IgD-negative memory B cell (primary cell): ENCODE data around the gene ZC3H18. TPM values are rescaled to one million over a fixed set of nuclear protein-coding genes. Genes with fewer than 3 reads are reported as not detected.
"Not testable (repeated sequence)": the region's sequence is repeated elsewhere in the genome, so short reads cannot be mapped to it uniquely, and the experiment has no call there.

ENCODE experiments used
- H3K27ac Mint-ChIP-seq, 3 donors: one replicate each; pipeline ENCODE4 v1.8.0; 2020 to 2022; ENCODE audit warnings: mild to moderate bottlenecking in 3 of 3, mixed read lengths in 3 of 3, moderate library complexity in 1 of 3
- H3K27me3 Mint-ChIP-seq: one replicate; pipeline ENCODE4 v1.8.0; 2021; ENCODE audit warnings: mixed read lengths
- H3K36me3 Mint-ChIP-seq: one replicate; pipeline ENCODE4 v1.8.0; 2020; ENCODE audit warnings: mild to moderate bottlenecking, mixed read lengths
- H3K4me1 Mint-ChIP-seq, 3 donors: one replicate each; pipeline ENCODE4 v1.8.0; 2020 to 2022; ENCODE audit warnings: mixed read lengths in 3 of 3, mild to moderate bottlenecking in 1 of 3
- H3K4me3 Mint-ChIP-seq, 4 donors: one replicate each; pipeline ENCODE4 v1.8.0; 2020 to 2022; ENCODE audit warnings: mild to moderate bottlenecking in 4 of 4, mixed read lengths in 4 of 4, moderate library complexity in 3 of 4
- H3K9me3 Mint-ChIP-seq, 3 donors: one replicate each; pipeline ENCODE4 v1.8.0; 2020 to 2021; ENCODE audit warnings: mixed read lengths in 3 of 3, mild to moderate bottlenecking in 1 of 3
- polyA plus RNA-seq: library from polyadenylated mRNA; unstranded; fragments of 300-500 nt; fragmentation: Illumina TruSeq; gene quantifications from one replicate; pipeline ENCODE4 v1.2.3, GENCODE V29; 2021

The ZC3H18 gene
- polyA plus RNA-seq, 1 donor from 2014 or later = 17.5 TPM

DNA sequence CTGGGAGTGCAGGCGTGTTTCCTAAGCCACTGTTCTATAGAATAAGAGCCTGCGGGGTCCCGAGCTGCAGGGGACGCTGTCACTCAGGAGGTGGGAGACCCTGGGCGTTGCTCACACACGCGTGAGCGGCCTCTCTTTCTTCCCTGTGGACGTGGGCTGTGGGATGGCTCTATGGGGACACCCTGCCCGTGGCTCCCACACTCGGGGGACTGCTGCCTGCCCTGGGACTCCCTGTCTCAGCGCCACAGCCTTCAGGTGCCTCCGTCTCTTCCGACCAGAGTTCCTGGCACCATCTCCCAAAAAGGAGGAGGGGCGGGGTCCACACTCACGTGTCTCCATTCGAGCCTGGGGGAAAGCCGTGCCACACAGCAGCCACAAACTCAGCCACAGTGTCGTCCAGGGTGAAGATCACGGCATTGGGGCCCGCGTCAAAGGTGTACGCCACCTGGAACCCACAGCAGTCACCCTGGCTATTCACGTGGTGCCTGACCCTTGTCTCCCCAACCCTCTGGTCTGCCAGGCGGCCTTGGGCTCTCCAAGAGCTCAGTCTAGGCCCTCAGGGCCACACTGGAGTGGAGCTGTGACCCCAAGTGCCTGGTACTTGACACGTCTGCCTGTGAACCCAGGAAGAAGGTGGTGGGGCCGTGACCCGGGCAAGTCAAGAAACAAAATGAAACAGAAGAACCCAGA lies 84.3 kb downstream of the ZC3H18 start:
- Mint-ChIP-seq H3K4me3 (peak overlapping the region in 1 of 4 donors; percentile 69), H3K9me3 (no peaks in the 10 kb centered on the region)

DNA sequence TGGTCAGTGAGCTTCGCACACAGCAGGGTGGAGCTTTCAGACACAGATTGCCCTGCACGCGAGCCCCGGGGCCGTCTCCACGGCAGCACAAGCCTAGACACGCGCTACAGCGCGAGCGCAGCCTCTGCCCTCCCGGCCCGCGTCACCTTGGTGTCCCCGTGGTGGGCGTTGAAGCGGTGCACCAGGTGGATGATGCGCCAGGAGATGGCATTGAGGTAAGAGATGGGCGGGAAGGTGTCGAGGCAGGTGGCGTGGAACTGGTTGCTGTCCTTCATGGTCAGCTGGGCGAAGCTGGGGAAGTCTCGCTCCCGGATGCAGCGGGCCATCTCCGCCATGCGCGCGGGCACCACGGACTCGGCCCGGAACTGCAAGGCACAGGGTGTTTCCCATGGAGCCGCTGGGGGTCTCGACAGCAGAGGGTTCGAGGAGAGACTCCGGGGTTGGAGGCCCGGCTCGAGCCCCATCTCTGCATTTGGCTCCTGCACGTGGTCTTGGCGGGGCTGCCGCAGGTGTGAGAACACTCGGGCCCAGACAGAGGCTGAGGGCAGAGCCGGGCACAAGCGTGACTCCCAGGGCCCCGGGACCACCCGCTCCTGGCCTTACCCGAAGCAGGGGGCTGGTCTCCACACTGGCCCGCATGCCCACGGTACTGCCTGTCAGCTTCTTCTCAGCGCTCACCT lies 85.0 kb downstream of the ZC3H18 start:
- Mint-ChIP-seq H3K9me3 (no peaks in the 10 kb centered on the region), H3K4me1 (peaks cover 2 to 6% (median 5%) of the 10 kb centered on the region in 3 donors), H3K27ac (peak overlapping the region; percentile 72 to 78 (median 76)), H3K4me3 (peak overlapping the region in 1 of 4 donors; percentile 69), H3K27me3 (no peaks in the 10 kb centered on the region), H3K36me3 (peaks cover 2% of the 10 kb centered on the region)

More for the DNA sequence above, 84.3 kb downstream of the ZC3H18 start:
- Mint-ChIP-seq H3K36me3 (peaks cover 2% of the 10 kb centered on the region), H3K4me1 (peaks cover 2 to 5% (median 4%) of the 10 kb centered on the region in 3 donors), H3K27ac (peak overlapping the region; percentile 72 to 78 (median 76)), H3K27me3 (no peaks in the 10 kb centered on the region)

DNA sequence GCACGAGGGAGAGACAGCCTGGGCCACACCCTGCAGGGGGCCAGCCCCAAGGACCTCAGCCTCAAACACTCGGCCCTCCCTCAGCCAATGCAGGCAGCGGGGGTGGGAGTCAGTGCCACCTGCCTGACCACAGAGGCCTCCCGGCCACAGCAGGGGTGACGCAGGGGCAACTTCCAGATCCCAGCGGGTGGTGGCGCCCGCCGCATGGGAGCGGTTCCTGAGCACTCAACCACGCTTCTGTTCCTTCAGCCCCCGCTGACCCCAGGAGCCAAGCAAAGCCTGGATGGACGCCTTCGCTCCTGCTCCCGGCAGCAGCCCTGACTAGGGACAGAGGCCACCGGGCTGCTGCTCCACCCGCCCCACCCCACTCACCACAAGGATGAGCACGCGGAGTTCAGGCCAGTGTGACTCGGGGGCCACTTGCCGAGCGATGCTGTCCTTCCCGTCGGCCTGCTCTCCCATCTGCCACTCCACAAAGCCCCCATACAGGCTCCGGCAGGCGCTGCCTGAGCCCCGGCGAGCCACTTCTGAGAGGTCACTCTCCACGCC lies 85.6 kb downstream of the ZC3H18 start:
- Mint-ChIP-seq H3K36me3 (peaks cover 2% of the 10 kb centered on the region), H3K4me1 (peaks cover 2 to 6% (median 5%) of the 10 kb centered on the region in 3 donors), H3K4me3 (no peak overlapping the region), H3K9me3 (no peaks in the 10 kb centered on the region), H3K27me3 (no peaks in the 10 kb centered on the region), H3K27ac (no peak overlapping the region)

DNA sequence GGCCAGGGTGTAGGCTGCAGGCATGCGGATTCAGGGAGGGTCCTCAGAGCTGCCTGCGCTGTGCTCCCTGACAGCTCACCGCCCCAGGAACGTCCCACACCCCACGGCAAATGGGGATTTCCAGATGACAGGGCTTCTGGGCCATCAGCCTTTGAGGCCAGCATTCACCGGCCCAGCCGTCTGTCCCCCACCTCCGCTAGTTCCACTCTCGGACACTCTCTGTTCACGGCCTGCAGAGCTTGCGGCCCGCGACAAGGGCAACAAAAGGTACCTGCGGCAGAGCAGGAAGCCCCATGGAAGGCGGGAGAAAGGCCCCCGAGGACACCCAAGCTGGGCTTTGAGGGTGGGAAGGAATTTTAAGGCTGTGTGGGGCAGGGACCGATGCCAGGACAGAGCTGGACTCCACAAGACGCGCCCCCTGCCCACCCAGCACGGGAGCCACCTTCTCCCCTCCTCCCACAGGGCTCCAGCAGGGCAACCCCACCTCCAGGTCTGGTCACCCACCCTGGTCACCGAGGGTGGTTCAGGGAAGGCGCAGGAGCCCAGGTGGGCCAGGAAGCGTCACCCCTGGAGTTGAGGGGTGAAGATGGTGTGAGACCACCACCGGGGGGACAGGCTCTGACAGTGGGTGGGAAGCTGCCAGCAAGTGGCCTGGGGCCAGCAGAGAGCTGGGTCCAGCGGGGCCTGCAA lies 86.2 kb downstream of the ZC3H18 start:
- Mint-ChIP-seq H3K27me3 (no peaks in the 10 kb centered on the region), H3K27ac (no peak overlapping the region), H3K36me3 (peaks cover 2% of the 10 kb centered on the region), H3K4me1 (peaks cover 4 to 10% (median 7%) of the 10 kb centered on the region in 3 donors), H3K4me3 (no peak overlapping the region), H3K9me3 (no peaks in the 10 kb centered on the region)

DNA sequence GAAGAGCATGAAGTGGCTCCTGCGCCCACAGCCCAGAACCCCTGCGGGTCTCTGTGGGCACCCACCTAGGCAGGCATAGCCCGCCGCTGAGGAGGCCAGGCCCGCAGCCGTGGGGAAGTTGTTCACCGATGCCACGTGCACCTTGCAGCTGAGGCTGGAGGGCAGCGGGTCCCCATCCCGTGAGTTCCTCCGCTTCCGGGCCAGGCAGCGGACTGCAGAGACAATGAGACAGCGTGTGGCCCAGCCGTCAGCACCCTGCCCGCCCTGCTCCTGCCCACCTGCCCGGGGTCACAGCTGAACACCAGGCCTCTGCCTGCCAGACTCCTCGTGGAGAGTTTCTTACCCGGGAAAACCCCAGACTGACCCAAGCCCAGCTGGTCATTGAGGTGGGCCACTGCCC lies 87.2 kb downstream of the ZC3H18 start:
- peaks cover 2% of the 10 kb centered on the region for H3K36me3 Mint-ChIP-seq

DNA sequence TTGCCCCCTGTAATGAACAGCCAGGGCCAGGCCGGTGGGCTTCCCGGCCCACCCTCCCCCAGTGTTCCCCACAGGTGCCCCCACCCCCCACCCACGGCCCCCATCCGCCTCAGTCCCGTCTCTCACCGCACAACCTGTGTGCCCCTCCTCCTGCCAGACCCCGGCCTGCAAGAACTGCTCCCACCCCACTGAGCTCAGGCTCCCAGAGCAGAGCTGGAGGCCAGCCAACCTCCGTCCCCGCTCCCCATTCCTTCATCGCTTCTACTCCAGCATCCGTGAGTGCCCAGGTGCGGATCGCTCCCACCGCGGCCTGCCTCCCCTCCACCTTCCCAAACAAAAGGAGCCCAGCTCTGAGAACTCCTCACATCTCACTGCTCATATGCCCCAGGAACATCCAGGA lies 88.5 kb downstream of the ZC3H18 start:
- no peaks in the 10 kb centered on the region for H3K27me3 Mint-ChIP-seq
- H3K4me3 Mint-ChIP-seq = no peak overlapping the region
- H3K36me3 Mint-ChIP-seq = peaks cover 2% of the 10 kb centered on the region
- no peaks in the 10 kb centered on the region for H3K9me3 Mint-ChIP-seq
- no peak overlapping the region for H3K27ac Mint-ChIP-seq
- peaks cover 8 to 14% (median 11%) of the 10 kb centered on the region in 3 donors for H3K4me1 Mint-ChIP-seq

More for the DNA sequence above, 87.2 kb downstream of the ZC3H18 start:
- Mint-ChIP-seq H3K27ac (no peak overlapping the region), H3K4me1 (peaks cover 7 to 14% (median 11%) of the 10 kb centered on the region in 3 donors), H3K4me3 (no peak overlapping the region), H3K27me3 (no peaks in the 10 kb centered on the region), H3K9me3 (no peaks in the 10 kb centered on the region)

DNA sequence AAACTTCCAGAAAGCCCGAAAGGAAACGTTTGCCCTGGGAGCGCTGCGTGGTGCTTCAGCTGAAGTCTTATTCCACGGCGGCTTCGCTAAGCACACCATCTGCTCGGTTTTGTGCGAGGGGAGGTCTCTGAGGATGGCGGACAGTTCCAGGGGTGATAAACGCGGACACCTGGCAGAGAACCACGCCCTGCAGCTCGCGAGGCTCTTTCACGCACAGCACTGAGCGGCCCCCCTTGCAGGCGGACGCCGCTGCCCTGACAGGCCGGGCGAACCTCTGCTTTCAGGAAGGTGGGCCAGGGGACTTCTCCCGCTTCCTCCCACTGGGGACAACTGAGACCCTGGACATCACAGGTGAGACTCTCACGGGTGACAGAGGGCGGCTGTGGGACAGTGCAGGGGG lies 89.0 kb downstream of the ZC3H18 start:
- Mint-ChIP-seq H3K36me3 (no peaks in the 10 kb centered on the region), H3K27me3 (no peaks in the 10 kb centered on the region), H3K9me3 (no peaks in the 10 kb centered on the region), H3K4me3 (no peak overlapping the region), H3K4me1 (peaks cover 8 to 14% (median 11%) of the 10 kb centered on the region in 3 donors), H3K27ac (no peak overlapping the region)

DNA sequence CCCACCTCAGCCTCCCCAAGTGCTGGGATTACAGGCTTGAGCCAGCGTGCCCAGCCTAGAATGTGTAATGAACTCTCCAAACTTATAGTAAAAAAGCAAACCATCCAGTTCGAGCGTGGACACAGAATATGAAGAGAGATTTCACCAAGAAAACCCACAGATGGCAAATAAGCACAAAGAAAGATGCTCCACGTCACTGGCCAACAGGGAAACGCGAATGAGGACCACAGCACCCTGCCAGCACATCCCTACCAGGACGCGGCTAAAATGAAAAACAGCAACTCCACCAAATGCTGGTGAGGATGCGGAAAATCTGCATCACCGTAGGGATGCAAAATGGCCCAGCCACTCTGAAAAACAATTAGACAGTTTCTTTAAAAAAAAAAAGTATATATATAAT lies 91.3 kb downstream of the ZC3H18 start:
- Mint-ChIP-seq H3K4me3 (peak overlapping the region; percentile 5 to 89 (median 62)), H3K9me3 (no peaks in the 10 kb centered on the region), H3K27me3 (no peaks in the 10 kb centered on the region), H3K27ac (peak overlapping the region in 2 of 3 donors; percentile 62 to 78), H3K4me1 (peaks cover 14 to 19% (median 18%) of the 10 kb centered on the region in 3 donors), H3K36me3 (no peaks in the 10 kb centered on the region)

DNA sequence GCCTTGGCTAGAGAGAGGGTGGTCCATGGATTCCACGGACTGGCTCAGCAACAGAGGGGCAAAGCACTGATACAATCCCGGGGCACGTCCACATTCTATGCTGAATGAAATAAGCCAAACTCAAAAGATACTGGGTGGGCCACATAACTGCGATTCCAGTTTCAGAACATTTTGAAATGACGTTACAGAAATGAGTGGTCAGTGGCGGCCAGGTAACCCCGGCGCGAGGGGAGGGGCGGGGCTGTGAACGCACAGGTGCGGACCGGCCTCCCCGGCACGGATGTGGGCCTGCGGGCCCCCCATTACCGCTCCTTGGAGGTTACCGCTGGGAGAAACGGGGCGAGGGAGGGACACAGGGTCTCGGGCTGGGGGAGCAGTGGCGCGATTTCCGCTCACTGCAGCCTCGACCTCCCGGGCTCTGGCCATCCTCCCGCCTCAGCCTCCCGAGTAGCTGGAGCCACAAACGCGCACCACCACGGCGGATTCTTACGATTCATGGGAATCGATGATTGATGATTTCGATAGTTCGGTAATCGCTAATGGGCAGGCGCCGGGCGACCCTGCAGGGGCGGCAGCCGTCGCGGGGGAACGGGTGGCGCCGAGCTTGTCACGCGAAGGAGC lies 92.1 kb downstream of the ZC3H18 start:
- Mint-ChIP-seq H3K36me3 (no peaks in the 10 kb centered on the region), H3K27ac (peak overlapping the region; percentile 78 to 94 (median 90)), H3K4me1 (peaks cover 14 to 19% (median 18%) of the 10 kb centered on the region in 3 donors), H3K4me3 (peak overlapping the region; percentile 85 to 93 (median 91)), H3K27me3 (no peaks in the 10 kb centered on the region), H3K9me3 (no peaks in the 10 kb centered on the region)

DNA sequence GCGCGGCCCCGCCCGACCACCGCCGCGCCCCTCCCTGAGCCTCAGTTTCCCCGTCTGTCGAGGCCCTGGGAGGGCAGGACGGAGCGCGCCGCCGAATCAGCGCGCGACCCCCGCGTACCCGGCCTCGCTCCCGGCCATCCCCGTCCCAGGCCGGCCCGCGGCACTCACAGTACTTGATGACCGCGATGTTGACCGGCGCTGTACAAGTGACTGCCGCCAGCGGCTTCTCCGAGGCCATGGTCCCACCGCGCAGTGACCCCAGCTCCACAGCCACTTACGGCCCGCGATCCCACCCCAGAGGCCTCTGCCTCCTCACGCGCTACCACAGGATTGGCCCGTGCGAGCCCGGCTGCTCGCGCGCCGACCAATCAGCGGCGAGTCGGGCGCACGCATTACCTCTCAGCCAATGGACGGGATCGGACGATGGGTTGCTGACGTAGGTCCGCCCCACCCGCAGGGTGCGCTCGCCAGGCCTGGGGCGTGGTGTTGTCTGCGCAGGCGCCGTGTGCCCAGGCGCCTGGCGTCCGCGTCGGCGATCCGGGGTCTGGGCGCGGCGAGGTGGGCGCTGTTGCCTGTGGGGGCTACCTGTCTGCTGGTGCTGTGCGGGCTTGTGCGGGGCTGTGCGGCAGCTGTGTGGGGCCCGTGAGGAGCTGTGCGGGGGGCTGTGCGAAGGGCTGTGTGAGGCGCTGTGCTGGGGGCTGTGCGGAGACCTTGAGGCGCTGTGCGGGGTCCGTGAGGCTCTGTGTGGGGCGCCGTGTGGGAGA lies 92.8 kb downstream of the ZC3H18 start, which contains the start of gene MVD:
TSS of gene MVD (minus strand) at position 249 of the 764 bp plus-strand sequence. CDS start at position 238, 11 bp downstream.
- Mint-ChIP-seq H3K4me3 (peak within 1 kb of the TSS; percentile 89 to 96 (median 95)), H3K4me1 (peaks cover 14 to 19% (median 18%) of the 10 kb centered on the region in 3 donors), H3K27ac (peak within 1 kb of the TSS; percentile 85 to 95 (median 90)), H3K9me3 (no peaks in the 10 kb centered on the region), H3K36me3 (no peaks in the 10 kb centered on the region), H3K27me3 (no peaks in the 10 kb centered on the region)

DNA sequence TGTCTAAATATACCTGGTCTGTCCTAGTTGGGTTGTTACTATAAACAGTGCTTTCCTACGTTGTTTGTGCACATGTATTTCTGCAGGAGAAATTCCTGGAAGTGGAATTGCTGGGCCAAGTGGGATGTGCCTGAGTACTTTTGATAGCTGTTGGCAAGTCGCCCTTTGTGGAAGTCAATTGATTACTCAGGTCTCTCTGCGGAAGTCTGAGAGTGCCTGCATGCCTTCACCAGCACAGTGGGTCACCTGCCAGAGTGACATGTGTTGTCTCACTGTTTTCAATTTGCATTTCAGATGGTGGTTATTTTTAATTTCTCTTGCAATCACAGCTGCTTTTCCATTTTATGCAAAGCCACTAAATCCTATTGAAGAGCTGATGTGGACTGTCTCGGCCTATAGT lies 94.9 kb downstream of the ZC3H18 start:
- Mint-ChIP-seq H3K9me3 (no peaks in the 10 kb centered on the region), H3K27me3 (no peaks in the 10 kb centered on the region), H3K27ac (peak overlapping the region in 2 of 3 donors; percentile 35 to 88), H3K4me1 (peaks cover 14 to 19% (median 17%) of the 10 kb centered on the region in 3 donors), H3K36me3 (no peaks in the 10 kb centered on the region), H3K4me3 (peak overlapping the region; percentile 39 to 89 (median 66))

DNA sequence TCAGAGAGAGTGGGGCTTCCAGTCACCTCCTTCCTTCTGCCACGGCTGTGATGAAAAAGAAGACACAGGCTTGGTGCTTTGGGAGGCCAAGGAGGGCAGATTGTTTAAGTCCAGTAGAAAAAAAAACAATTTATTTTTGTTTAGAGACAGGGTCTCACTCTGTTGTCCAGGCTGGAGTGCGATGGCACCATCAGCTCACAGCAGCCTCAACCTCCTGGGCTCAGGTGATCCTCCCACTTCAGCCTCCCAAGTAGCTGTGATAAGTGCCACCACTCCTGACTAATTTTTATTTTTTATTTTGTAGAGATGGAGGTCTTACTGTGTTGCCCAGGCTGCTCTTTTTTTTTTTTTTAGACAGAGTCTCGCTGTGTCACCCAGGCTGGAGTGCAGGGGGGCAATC lies 95.4 kb downstream of the ZC3H18 start:
- Mint-ChIP-seq H3K4me3 (peak overlapping the region in 2 of 4 donors; percentile 33 to 89), H3K36me3 (no peaks in the 10 kb centered on the region), H3K27me3 (no peaks in the 10 kb centered on the region), H3K9me3 (no peaks in the 10 kb centered on the region), H3K27ac (peak overlapping the region in 1 of 3 donors; percentile 88), H3K4me1 (peaks cover 14 to 19% (median 17%) of the 10 kb centered on the region in 3 donors)

DNA sequence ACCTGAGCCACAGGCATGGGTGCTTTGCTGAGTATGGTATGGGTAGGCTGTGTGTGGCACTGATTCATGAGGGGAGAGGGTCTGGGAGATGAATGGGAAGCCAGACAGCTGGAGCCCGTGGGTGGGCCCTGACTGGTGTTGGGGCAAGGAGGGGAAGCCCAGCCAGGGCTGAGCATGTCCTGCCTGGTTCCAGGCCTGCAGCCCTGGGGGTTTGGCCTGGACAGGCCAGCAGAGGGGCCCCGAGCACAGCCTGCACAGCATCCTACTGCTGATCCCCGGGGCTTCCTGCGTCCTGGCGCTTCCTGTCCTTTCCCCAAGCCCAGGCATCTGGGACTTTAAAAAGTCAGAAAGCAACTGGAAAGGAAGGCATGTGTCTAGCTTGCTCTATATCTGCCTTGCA lies 97.3 kb downstream of the ZC3H18 start:
- H3K27me3 Mint-ChIP-seq = no peaks in the 10 kb centered on the region
- H3K36me3 Mint-ChIP-seq = no peaks in the 10 kb centered on the region
- peaks cover 5 to 7% (median 7%) of the 10 kb centered on the region in 3 donors for H3K4me1 Mint-ChIP-seq
- H3K4me3 Mint-ChIP-seq = no peak overlapping the region
- no peak overlapping the region for H3K27ac Mint-ChIP-seq
- no peaks in the 10 kb centered on the region for H3K9me3 Mint-ChIP-seq

DNA sequence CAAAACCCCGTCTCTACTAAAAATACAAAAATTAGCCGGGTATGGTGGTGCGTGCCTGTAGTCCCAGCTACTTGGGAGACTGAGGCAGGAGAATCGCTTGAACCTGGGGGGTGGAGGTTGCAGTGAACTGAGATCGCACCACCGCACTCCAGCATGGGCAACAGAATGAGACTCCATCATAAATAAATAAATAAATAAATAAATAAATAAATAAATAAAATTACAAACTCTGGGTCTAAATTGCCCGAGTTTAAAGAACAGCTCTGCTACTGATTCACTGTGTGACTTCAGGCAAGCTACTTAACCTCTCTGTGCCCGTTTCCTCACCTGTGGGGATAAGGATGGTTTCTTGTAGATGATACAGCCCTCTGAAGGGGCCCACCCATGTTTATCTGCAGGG lies 99.3 kb downstream of the ZC3H18 start:
- not testable (repeated sequence) for H3K9me3 Mint-ChIP-seq, H3K27me3 Mint-ChIP-seq, H3K27ac Mint-ChIP-seq

More for the DNA sequence above, 99.3 kb downstream of the ZC3H18 start:
- not testable (repeated sequence) for H3K4me1 Mint-ChIP-seq, H3K36me3 Mint-ChIP-seq, H3K4me3 Mint-ChIP-seq
